Measurements from ENCODE around the gene TENM4. TPM values are rescaled to one million over a fixed set of nuclear protein-coding genes. Genes with fewer than 3 reads are reported as not detected.

The TENM4 gene
- total RNA-seq, 1 donor from 2014 or later: 46.6 TPM

DNA sequence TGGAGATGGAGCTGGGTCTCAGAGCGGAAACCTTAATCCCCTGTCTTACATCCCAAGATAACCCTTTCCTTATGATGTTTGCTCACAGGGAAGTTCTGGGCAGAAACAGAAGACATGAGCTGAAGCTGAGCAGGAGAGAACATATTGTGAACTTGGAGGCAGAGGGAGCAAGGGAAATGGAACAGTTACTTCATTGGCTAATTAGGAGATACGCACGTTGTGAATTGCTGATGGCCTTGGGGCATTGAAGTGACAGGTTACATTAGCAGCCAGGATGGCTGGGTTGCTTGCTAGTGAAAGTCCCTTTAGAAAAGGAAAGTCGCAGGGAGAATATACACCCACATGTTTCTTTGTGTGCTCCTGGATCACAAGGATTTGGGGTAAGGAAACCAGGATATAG lies 48.7 kb downstream of the TENM4 start:
- no peak for DNase-seq (ENCODE audit: low spot score)

DNA sequence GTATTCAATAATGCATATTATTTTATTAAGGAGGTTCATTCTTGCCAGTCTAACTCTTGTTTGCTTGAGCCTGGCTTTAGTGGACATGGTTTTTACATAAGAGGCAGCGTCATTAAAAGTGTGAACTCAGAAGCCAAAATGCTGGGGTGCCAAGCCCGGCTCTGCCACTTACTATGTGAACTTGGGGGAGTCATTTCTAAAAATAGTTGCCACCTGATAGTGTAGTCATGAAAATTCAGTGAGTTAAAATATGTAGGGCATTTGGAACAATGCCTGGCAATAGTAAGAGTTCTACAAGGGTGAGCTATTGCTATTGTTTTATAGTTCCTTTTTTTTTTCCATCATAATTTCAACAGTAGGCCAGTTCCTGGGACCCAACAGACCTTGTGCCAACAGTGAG lies 49.9 kb downstream of the TENM4 start:
- DNase-seq (ENCODE audit: low spot score): no peak

DNA sequence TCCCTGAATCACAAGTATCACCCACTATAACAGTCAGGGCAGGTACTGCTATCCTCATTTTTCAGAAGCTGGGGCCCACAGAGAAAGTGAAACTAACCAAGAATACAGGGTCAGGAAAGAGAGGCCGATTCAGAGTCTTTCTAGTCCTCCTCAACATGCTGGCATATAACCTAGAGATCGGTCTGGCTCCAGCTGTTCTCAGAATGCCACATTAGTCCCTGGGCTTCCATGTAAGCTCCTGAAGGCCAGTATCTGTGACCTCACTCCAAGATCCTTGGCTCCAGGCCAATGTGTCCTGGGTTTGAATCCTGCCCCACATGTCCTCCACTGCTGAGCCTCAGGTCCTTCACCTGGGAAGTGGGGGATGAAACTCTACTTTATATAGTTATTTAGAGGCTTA lies 50.4 kb downstream of the TENM4 start:
- DNase-seq (ENCODE audit: low spot score): no peak

DNA sequence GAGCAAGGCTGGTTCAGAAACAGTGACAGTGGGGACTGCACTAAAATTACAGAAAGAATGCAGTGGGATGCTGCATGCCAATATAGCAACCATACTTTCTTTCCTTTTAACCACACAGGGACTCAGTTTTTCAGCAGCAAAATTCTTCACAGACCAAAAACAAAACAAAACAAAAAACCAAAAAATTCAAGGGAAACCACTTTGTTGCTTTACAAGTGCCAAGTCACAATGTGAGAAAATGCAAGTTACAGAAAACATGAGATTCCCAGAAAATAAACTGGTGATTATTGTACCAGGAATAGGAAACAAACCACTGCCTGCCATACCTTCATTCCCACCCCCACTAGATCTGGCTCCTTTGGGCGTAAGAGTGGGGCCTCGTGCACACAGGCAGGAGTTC lies 52.6 kb downstream of the TENM4 start:
- DNase-seq (ENCODE audit: low spot score): no peak

DNA sequence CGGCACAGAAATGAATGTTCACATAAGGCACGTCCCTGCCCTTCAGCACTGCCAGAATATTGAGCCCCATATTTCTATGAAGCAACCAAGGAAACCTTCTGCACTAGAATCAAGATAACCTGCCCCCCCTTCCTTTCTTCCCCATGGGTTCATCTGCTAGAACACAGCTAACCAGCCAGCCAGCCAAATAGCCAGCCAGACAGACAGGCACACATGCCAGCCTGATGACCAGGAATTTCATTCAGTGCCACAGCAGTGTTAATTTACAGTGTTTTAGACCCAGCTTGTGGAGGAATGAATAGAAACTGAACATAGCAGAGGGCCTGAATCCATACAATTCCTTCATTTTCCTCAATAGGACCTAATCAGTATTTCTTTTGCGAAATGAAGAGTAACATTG lies 57.0 kb downstream of the TENM4 start:
- DNase-seq (ENCODE audit: low spot score): no peak

DNA sequence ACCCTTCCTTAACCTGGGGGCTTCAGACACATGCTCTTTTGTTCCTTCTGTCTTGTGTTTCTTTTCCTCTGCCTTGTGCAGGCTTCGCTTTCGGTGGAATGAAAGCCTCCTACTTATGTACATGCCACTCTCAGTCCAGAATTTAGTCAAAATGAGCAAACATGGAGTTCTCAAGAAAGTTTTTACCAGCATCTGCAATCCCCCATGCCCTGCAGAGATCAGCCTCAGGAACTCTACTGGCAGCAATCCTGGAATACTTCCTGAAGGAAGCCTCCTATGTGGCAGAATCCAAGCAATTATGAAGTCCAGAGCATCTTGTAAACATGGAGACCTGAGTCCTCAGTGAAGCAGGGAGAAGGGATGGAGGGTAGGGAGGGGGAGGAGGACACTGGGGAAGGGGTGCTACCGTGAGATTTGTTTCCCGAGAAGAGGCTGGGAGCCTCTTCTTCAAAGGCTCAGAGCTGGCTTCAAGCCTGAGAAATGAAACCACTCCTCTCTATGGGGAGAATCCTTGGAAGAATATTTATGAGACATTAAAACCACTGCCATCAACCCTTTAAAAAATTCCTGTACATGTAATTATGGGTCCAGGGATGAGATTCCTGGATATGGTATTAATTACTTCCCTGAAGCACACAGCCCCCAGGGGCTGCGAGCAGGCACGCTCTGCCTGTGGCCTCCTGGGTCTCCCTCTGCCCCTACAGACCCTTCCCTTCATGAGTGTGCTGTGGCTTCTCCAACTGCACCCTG lies 58.4 kb downstream of the TENM4 start:
- DNase-seq (ENCODE audit: low spot score): no peak

DNA sequence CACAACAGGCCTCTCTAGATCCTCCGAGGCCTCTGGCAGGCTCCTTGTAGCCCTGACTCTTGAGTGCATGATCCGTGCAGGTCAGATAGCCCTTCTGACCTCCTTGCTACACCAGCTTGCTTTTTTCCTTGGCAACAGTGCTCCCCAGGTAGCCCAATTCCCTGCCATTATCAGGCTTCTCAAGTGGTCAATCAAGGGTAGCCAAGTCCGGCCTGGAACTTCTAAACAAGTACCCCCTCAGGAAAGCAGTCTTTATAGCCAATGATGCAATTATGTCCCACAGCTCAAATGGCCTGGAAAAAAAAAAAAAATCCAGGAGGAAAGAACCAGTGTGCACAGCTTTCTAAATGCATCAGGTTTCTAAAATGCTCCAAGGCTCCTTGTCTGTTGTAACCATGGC lies 59.8 kb downstream of the TENM4 start:
- DNase-seq (ENCODE audit: low spot score): no peak

DNA sequence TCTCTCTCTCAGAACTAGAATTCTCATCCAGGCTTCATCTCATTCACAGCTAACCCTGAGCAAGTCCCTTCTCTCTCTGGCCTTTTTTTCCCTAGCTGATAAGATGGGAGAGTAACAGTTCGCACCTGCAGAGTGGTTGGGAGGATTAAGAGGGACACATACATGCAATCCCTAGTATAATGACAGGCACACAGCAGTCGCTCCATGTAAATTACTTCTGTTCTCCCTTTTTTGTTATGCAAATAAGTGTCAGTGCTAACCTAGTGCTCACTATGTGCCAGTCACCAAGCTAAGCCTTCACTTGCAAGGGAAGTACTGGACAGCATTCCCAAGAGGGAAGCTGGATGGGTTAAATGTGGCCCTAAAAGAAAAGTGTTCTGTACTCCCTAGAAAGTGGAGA lies 63.4 kb downstream of the TENM4 start:
- no peak for DNase-seq (ENCODE audit: low spot score)

DNA sequence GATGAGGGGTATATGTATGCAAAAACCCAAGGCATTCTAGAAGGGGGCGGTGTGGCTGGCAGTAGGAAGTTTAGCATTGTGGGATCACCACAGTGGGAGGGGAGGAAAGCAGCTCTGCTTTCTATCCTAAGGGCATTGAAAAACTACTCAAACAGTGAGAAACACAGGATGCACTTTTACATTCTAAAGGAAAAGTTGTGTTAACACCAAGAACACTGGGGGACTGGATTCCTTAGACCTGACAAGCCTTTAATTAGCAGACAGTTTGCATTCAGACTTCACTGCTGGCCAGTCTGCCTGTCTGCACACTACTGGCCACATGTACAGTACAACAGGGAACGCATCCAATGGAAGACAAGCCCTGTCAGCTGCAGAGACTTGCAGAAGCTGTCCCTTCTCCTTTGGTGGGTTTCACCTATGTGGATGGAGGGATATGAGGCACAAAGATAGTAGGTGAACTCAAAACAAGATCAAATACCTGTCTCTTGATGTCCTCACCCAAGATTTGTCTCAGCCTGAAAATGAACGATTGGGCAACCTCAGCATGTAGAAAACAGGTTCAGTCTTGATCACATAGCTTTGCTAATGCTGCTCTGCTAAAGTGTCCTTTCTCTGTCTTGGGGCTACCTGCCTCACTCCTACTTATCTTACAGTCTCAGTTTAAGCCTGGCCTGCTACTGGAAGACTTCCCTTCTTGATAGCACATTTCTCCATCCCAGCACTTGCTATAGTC lies 64.8 kb downstream of the TENM4 start:
- no peak for DNase-seq (ENCODE audit: low spot score)

DNA sequence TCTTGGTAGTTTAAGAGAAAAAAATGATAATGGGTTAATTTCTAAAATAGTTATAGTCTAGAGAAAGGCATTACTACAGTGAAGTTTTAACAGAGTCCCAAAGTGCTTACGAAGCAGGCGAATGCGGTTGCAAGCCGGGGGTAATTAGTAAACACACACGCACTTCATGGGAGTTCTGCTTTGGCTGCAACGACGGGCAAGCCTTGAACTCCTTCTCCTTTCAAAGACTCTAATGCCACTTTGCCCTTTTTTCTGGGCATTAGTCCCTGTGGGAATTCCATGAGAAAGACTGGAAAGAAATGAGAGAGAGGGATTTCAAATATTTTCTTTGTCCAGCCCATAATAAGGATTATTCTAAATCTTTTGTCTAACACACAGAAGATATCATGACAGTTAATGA lies 66.1 kb downstream of the TENM4 start:
- DNase-seq (ENCODE audit: low spot score): no peak

DNA sequence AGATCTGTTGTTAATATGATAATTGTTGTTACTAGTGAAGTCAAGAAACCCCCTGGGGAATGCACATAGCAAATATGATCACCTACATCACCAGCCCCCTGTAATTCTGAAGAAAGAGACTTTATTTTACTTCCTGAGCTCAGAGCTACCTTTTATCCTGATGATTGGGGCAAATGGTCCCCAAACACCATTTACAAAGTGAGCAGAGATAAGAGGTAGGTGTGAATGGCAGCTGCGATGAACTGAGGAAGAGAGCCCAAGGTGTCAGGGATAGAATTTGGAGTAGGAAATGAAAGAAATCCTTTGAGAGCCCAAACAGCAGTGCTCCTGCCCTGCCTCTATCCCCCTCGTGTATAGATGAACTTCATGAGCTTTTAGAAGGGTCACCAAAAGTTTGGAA lies 69.1 kb downstream of the TENM4 start:
- no peak for DNase-seq (ENCODE audit: low spot score)

DNA sequence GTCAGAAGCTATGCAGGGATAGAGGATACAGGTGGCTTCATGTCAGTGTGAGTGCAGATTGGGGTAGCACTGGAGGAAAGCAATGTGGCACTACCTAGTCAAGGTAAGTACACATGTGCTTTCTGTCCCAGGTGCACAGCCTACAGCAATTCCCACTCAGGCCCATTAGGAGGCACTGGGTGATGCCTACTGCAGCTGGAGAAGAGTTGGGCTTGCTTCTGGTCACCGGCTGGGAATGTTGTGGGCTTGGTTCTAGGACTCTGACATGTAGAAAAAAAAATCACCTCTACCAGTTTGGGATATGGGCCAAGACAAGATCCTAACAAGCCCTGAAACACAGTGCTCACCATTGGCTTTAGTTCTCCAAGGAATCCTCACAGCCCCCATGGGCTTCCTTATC lies 69.7 kb downstream of the TENM4 start:
- DNase-seq (ENCODE audit: low spot score): no peak

DNA sequence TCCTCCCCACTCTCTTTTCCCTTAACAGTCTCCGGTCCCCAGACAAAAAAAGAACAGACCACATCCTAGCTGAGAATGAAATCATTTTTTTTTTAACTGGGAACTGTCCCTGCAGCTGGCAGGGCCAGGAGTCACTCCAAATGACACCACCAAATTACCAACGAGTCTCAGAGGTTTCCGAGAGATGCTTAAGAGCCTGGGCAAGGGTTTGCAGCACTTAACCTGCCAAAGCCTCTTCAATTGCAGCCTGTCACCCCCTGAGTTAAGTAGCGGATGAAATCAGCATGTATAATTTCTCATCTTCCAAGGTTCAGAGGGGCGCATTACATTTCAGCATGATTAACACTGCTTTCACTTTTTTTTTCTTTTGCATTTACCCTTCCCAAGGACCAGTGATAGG lies 71.8 kb downstream of the TENM4 start:
- no peak for DNase-seq (ENCODE audit: low spot score)

DNA sequence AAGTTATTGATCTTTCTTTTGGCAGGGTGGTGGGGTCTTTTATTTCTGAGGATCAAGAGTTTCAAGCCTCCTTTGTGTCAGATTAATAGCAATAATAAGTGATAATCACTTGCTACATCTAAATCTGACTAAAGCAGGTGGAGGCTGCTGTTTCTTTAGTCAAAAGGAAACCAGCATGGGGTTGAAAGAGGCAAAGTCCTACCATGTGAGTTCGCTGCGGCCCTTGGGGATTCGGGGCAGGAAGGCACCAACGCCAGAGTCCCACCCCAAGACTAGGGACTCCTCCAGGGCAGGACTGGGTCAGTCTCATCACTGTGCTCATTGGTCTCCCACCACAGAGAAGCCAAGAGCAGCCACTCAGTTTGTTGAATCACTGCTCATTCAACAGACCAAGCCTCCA lies 73.0 kb downstream of the TENM4 start:
- DNase-seq (ENCODE audit: low spot score): no peak

DNA sequence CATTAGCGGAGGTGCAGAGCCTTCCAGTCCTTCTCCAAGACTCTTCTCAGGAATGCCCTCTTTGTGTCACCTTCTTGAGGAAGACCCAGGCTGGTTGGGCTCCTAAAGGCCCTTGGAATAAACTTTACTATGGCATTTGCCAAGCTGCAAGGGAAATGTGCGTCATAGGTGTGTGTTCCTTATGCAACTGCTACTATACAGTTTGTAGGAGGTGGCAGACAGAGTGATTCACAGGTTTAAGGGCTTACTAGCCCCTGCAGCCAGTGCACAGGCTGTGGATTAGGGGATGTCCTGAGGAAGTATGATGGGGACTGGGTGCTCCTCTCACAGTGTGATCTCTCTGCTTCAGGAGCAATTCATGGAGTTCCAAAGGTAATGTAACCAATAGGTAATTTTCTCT lies 74.6 kb downstream of the TENM4 start:
- DNase-seq (ENCODE audit: low spot score): no peak

DNA sequence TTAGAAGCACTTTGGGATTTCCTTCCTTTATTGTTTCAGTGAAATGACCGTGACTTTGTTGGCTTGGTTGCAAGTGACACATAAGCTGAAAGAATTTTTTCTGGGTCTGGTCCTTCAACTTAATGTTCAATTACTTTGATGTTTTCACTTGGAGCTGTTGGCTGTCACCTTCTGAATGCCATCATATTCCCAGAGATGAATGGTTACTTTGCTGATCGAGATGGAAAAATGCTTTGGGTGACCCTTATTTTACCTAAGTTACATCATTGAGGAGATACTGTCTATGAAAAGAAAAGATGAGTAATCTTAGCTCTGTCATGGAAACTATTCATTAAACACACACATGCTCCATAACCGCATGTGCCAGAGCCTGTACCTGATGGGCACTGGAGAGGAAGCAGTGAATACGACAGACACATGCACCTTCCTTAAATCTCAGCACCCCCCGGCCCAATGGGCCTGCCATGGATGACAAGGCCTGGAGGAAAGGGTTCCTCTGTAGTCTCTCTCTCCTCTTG lies 76.9 kb downstream of the TENM4 start:
- DNase-seq (ENCODE audit: low spot score): no peak

DNA sequence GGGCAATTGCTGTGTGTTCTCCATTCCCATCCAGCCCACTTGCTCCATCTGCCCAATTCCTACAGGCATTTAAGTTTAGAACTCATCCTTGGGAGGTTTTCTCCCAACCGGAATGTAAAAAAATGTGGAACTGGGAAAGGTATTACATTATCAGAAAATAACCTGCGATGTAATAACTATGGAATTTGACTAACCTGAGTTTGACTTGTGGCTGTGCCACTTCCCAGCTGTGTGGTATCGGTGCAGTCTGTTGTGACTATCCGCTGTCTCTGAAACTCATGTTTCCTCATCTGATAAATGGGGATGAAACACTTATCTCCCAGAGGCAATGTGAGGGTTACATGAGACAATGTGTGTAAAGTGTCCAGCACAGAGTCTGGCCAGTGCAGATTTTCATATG lies 77.6 kb downstream of the TENM4 start:
- no peak for DNase-seq (ENCODE audit: low spot score)

DNA sequence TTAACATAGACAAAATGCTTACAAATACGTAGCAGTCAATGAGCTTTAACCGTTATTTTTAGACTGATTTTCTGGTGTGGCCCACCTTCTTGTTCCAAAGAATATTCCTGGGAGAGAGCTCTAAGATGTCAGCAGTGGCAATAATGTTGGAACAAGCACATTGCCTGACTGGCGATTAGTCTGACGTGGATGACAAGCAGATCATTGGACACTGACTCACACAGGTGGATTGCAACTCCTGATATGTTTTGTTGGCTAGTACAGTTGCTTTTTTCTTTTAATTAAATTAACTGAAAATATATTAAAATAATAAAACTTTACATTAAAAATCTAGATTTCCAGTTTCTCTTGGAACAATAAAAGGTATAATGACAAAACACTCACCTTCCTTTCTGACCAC lies 78.0 kb downstream of the TENM4 start:
- DNase-seq (ENCODE audit: low spot score): no peak

DNA sequence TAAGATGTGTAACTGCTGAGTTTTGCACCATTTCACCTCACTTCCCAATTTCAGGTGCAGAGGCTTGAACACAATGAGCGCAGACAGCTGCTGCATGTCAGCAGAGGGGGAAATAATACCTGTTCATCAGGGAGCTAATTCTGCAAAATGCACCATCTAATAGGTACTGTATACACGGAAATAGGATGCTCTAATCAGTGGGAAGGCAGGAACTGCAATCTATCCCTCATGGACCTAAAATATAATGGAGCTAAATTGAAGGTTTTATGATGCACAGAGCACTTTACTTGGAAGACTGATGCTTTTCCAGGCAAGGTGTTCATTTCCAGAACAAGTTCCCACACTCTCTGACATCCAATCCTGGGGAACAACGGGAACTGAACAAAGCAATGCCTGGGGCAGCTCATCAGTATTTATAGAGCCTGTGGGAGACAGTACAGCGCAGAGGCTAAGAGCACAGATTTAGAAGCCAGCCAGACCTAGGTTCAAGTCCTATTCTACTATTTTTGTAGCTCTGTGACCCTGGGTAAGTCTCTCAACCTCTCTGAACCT lies 78.5 kb downstream of the TENM4 start:
- no peak for DNase-seq (ENCODE audit: low spot score)

DNA sequence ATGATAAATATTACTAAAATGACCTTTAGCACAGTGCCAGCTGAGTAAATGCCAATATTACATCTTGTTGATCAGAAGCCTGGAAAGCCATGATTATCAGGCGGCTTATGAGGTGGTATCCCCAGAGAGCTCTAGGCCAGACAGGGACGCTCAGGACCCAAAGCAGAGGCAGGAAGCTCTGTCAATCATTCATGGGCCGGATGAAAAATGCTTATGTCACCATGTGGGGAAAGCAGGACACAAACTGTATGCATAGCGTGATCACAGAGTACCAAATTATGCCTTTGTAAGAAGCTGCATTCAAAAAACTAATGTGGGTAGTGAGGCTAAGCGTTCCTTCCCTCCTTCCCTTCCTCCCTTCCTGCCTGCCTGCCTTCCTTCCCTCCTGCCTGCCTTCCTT lies 82.6 kb downstream of the TENM4 start:
- DNase-seq (ENCODE audit: low spot score): no peak

DNA sequence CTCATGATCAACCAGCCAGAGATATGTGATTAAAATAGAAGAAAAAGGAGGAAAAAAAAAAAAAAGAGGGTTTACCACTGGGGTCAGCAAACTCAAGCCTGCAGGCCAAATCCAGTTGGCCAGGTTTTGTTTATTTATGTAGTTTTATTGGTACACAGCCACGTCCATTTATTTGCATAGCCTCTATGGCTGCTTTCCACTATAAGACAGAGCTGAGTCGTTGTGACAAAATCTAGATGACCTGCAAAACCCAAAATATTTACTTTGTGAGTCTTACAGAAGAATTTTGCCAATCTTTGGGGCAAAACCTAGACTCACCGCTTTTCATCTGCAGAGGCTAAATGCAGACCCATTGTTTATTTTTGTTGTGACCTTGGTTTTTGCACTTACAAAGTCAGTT lies 87.1 kb downstream of the TENM4 start:
- DNase-seq (ENCODE audit: low spot score): no peak

DNA sequence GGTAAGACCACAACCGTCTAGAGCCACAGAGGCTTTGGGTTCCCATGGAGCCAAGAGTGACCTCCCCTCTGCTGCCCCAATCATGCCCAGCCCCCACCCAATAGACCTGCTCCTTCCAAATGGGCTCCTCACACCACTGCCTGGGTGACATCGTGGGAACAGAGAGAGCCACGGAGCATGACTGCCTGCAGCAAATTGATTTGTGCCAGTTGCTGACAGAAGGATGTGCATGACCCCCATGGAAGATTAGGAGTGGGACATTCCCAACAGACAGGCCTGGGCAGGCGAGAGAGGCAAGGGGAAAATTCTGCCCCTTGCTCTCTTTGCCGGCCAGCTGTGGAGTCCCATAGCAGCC lies 88.5 kb downstream of the TENM4 start:
- DNase-seq (ENCODE audit: low spot score): no peak
